HG03342 (cell line): ENCODE data around the gene SLC16A2.
"Not testable (repeated sequence)": the region's sequence is repeated elsewhere in the genome, so short reads cannot be mapped to it uniquely, and the experiment has no call there.

Experiments
- ATAC-seq: cut with Tn5 transposase; IDR thresholded peaks from one replicate; pipeline ENCODE4 v1.9.1; 2021; ENCODE audit warnings: mild to moderate bottlenecking, moderate library complexity; ENCODE audit not compliant: unreplicated experiment

Gene SLC16A2

GRCh38 chrX:74505437-74505836 lies 84.1 kb downstream of the SLC16A2 start:
- ATAC-seq = no peak

GRCh38 chrX:74506317-74507115 lies 85.2 kb downstream of the SLC16A2 start:
- peak; percentile 84 for ATAC-seq

GRCh38 chrX:74507191-74507590 lies 85.9 kb downstream of the SLC16A2 start:
- no peak for ATAC-seq

- ATAC-seq = no peak
Observed at GRCh38 chrX:74509989-74510388, 88.7 kb downstream of the SLC16A2 start.

GRCh38 chrX:74510401-74510800 lies 89.1 kb downstream of the SLC16A2 start:
- peak; percentile 61 for ATAC-seq

GRCh38 chrX:74511704-74512103 lies 90.4 kb downstream of the SLC16A2 start:
- no peak for ATAC-seq

GRCh38 chrX:74514384-74514783 lies 93.1 kb downstream of the SLC16A2 start:
- no peak for ATAC-seq

GRCh38 chrX:74515356-74515755 lies 94.1 kb downstream of the SLC16A2 start:
- no peak for ATAC-seq

GRCh38 chrX:74516013-74516412 lies 94.7 kb downstream of the SLC16A2 start:
- ATAC-seq = not testable (repeated sequence)

- ATAC-seq = no peak
Observed at GRCh38 chrX:74519870-74520269, 98.6 kb downstream of the SLC16A2 start.

GRCh38 chrX:74520291-74520690 lies 99.0 kb downstream of the SLC16A2 start:
- ATAC-seq = no peak

GRCh38 chrX:74520896-74521295 lies 99.6 kb downstream of the SLC16A2 start:
- no peak for ATAC-seq

GRCh38 chrX:74521961-74522751 lies 100.9 kb downstream of the SLC16A2 start:
- no peak for ATAC-seq

GRCh38 chrX:74523224-74523623 lies 101.9 kb downstream of the SLC16A2 start:
- no peak for ATAC-seq

GRCh38 chrX:74523870-74524735 lies 102.8 kb downstream of the SLC16A2 start:
- ATAC-seq = no peak

GRCh38 chrX:74525116-74525515 lies 103.8 kb downstream of the SLC16A2 start:
- no peak for ATAC-seq

- ATAC-seq = no peak
Observed at GRCh38 chrX:74526764-74527163, 105.5 kb downstream of the SLC16A2 start.

- ATAC-seq = no peak
Observed at GRCh38 chrX:74527350-74527749, 106.1 kb downstream of the SLC16A2 start.

- no peak for ATAC-seq
Observed at GRCh38 chrX:74529311-74529710, 108.0 kb downstream of the SLC16A2 start.

- no peak for ATAC-seq
Observed at GRCh38 chrX:74531081-74531480, 109.8 kb downstream of the SLC16A2 start.

GRCh38 chrX:74534569-74535038 lies 113.3 kb downstream of the SLC16A2 start:
- no peak for ATAC-seq
